ENCODE results near the gene NTM. TPM values are rescaled to one million over a fixed set of nuclear protein-coding genes. Genes with fewer than 3 reads are reported as not detected.
A peak's percentile ranks its signal among the peaks of the same experiment; 100 is the strongest.

Gene NTM
- polyA plus RNA-seq, 1 experiment = 33.6 TPM

DNA sequence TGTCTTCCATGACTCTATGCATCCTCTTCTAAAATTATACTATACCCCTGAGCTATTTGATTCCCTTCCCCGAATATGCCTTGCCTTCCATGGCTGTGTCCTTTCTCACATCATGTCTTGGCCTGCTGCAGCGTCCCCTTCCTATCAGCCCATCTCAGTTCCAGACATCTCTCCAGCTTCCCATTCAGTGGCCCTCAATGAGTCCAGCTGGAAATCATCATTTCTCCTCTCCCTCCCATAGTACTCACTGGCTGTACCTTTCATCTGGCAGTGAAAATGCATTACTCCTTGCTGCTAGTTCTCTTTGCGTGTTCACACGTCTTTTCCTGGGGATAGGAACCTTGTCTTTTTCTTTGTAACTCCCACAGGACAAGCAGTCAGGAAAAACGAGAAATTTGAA is 486.8 kb downstream of the NTM start:
- Histone ChIP-seq H3K36me3 (ENCODE audit: control insufficient read depth, insufficient read depth, low read length) (no peaks in the 10 kb centered on the region), H3K27me3 (ENCODE audit: control insufficient read depth, insufficient read depth, low read length) (no peaks in the 10 kb centered on the region; the same call in 1 of the 2 replicates), H3K4me3 (ENCODE audit: low read depth, low read length) (no peak overlapping the region)
- ChIA-PET POLR2A (interaction anchor here (0.6 kb wide), 1 partner anchor 415 kb away, joined by 6 read pairs; no protein-coding TSS in a partner anchor), CTCF (interaction anchor here (0.8 to 2.0 kb wide), 4 partner anchors 54 to 169 kb away, joined by 3 to 13 read pairs (median 4); no protein-coding TSS in a partner anchor)
- TF ChIP-seq CTCF (IDR thresholded peaks at IDR 0.05; ENCODE audit: insufficient read depth, low read depth, low read length) = no peak
- DNase-seq (ENCODE audit: low read depth) = no peak

DNA sequence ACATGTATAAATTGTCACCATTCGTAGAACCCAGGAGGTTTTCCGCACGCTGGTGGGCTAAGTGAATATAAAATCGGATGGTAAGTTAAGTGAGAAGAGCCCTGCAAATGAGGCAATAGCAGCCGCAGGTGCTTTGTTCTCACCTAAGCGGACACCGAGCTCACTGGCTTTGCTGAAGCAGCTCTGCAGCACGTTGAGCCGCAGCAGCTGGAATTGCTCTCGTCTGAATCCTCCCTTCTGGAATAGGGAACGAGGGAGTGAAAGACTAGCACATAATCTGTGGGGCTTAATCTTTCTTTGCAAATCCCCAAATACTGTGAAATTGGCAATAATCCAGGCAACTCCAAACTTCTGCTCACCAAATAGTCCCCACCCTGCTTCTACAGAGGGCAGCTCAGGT is 488.1 kb downstream of the NTM start:
- Histone ChIP-seq H3K4me3 (ENCODE audit: low read depth, low read length) (no peak overlapping the region), H3K36me3 (ENCODE audit: control insufficient read depth, insufficient read depth, low read length) (no peaks in the 10 kb centered on the region), H3K27me3 (ENCODE audit: control insufficient read depth, insufficient read depth, low read length) (no peaks in the 10 kb centered on the region; the same call in 1 of the 2 replicates)
- no peak for TF ChIP-seq CTCF (IDR thresholded peaks at IDR 0.05; ENCODE audit: insufficient read depth, low read depth, low read length)
- POLR2A ChIA-PET = no interaction called here
- DNase-seq (ENCODE audit: low read depth) = no peak
- CTCF ChIA-PET = interaction anchor here (1.0 to 2.6 kb wide), 4 partner anchors 9 to 110 kb away, joined by 3 to 17 read pairs (median 5); no protein-coding TSS in a partner anchor

DNA sequence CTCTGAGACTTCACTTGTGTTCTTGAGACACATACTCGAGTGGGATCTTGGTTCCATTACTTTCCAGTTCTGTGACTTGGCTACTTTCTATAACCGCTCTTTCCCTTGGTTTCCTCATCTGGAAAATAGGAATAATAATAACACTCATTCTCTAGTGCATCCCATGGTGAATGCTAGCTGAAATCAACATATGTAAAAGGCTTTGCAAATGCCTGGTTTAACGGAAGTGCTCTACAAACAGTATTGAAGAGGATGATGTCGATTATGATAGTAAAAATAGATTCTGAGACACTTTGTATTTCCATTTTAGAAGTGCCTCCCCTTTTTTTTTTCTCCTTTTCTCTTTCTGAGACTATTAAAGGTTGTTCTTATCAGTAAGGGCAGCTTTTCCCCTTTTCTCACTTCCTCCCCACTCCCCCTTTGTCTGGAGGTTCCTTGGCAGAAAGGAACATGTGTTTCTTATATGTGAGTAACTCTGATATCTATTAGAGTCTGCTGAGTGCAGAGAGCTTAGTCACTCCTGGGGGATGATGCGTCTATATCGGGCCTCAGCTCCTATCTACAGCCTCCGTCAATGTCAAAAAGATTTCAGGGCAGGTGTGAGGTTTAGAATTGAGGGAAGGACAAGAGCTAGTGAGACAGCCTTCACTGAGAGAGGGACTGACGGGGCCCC is 489.3 kb downstream of the NTM start:
- no peak overlapping the region for H3K4me3 ChIP-seq (ENCODE audit: low read depth, low read length)
- TF ChIP-seq CTCF (IDR thresholded peaks at IDR 0.05; ENCODE audit: insufficient read depth, low read depth, low read length) = no peak
- ChIA-PET CTCF (interaction anchor here (1.7 to 2.7 kb wide), 4 partner anchors 8 to 171 kb away, joined by 5 to 17 read pairs (median 6); no protein-coding TSS in a partner anchor), POLR2A (no interaction called here)
- H3K36me3 ChIP-seq (ENCODE audit: control insufficient read depth, insufficient read depth, low read length) = no peaks in the 10 kb centered on the region
- DNase-seq (ENCODE audit: low read depth) = peak; percentile 4
- no peaks in the 10 kb centered on the region; the same call in 1 of the 2 replicates for H3K27me3 ChIP-seq (ENCODE audit: control insufficient read depth, insufficient read depth, low read length)

DNA sequence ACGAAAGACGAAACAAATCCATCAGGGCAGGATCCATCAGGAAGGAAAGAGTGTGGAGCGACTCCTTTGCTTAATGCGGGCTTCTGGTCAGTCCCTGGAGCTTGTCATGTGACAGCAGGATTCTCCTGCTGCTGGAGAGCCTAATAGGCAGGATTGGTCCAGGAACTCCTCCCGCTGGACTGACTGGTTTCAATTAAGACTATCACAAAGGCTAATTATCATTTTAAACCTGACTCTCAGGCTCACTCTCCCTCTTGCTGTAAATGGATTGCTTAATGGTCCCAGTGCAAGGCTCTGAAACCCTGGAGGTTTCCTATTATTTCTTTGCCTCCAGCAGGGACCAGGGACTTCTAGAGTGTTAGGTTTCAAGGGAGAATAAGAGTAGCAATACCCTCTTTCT is 493.8 kb downstream of the NTM start:
- no peak for DNase-seq (ENCODE audit: low read depth)
- Histone ChIP-seq H3K36me3 (ENCODE audit: control insufficient read depth, insufficient read depth, low read length) (no peaks in the 10 kb centered on the region), H3K4me3 (ENCODE audit: low read depth, low read length) (no peak overlapping the region), H3K27me3 (ENCODE audit: control insufficient read depth, insufficient read depth, low read length) (no peaks in the 10 kb centered on the region)
- no peak for TF ChIP-seq CTCF (IDR thresholded peaks at IDR 0.05; ENCODE audit: insufficient read depth, low read depth, low read length)
- POLR2A ChIA-PET = no interaction called here
- CTCF ChIA-PET = interaction anchor here (0.9 to 2.5 kb wide), 8 partner anchors 14 to 325 kb away, joined by 3 to 8 read pairs (median 4); no protein-coding TSS in a partner anchor

GRCh38 chr11:131865860-131866259 is 495.4 kb downstream of the NTM start:
- no peak for DNase-seq (ENCODE audit: low read depth)
- H3K36me3 ChIP-seq (ENCODE audit: control insufficient read depth, insufficient read depth, low read length) = no peaks in the 10 kb centered on the region
- H3K4me3 ChIP-seq (ENCODE audit: low read depth, low read length) = no peak overlapping the region
- CTCF ChIA-PET = interaction anchor here (0.6 to 7.9 kb wide), 6 partner anchors 8 to 261 kb away, joined by 3 to 151 read pairs (median 6); no protein-coding TSS in a partner anchor
- POLR2A ChIA-PET = no interaction called here
- no peaks in the 10 kb centered on the region for H3K27me3 ChIP-seq (ENCODE audit: control insufficient read depth, insufficient read depth, low read length)
- TF ChIP-seq CTCF (IDR thresholded peaks at IDR 0.05; ENCODE audit: insufficient read depth, low read depth, low read length) = no peak

Measured in BJ (cell line).